H1 (cell line): ENCODE data around the gene RERE. TPM values are rescaled to one million over a fixed set of nuclear protein-coding genes. Genes with fewer than 3 reads are reported as not detected.

Source experiments
- CTCF ChIA-PET: fragments of 300-600 bp; sonication (Branson Sonifier 250); formaldehyde crosslinking; loops from one replicate; lab custom pipeline; 2021; ENCODE audit not compliant: partially characterized antibody; lab: Charles Lee
- POLR2A ChIA-PET: fragments of 300-600 bp; sonication (Branson Sonifier 250); formaldehyde crosslinking; loops from one replicate; lab custom pipeline; 2021; ENCODE audit warnings: inconsistent platforms; ENCODE audit not compliant: partially characterized antibody; lab: Charles Lee
- DNase-seq, 2 experiments: peaks; one replicate each; pipeline versions ENCODE4 v3.0.0 to v3.0.0-alpha.2; 2010 to 2022; ENCODE audit warnings: low spot score in 2 of 2, low read depth in 1 of 2, mixed read lengths in 1 of 2
- FAIRE-seq: peaks from 2 replicates; lab custom pipeline; 2011; peaks lifted over from hg19 to GRCh38; lab: Jason Lieb, UNC
- H2AFZ ChIP-seq: 2 replicates; pipeline ENCODE4 v1.8.1; 2012; ENCODE audit warnings: low read length, inconsistent platforms
- H2AK5ac ChIP-seq: 2 replicates; pipeline ENCODE4 v1.6.1; 2013; ENCODE audit warnings: low read depth, low read length
- H2BK120ac ChIP-seq: replicated peaks from 2 replicates; pipeline ENCODE3; 2013; ENCODE audit warnings: low read depth, low read length, inconsistent platforms
- H2BK12ac ChIP-seq: 2 replicates; pipeline ENCODE4 v1.6.1; 2013; ENCODE audit warnings: low read depth, low read length
- H2BK15ac ChIP-seq: 2 replicates; pipeline ENCODE4 v1.6.1; 2013; ENCODE audit warnings: low read length
- H2BK20ac ChIP-seq: 2 replicates; pipeline ENCODE4 v1.6.1; 2013; ENCODE audit warnings: low read length
- H2BK5ac ChIP-seq: 2 replicates; pipeline ENCODE4 v1.6.1; 2013; ENCODE audit warnings: low read depth, low read length
- H3K14ac ChIP-seq: 2 replicates; pipeline ENCODE4 v1.6.1; 2013; ENCODE audit warnings: inconsistent platforms; ENCODE audit not compliant: insufficient read length
- H3K18ac ChIP-seq: 2 replicates; pipeline ENCODE4 v1.6.1; 2013; ENCODE audit warnings: low read length; ENCODE audit errors: extremely low read depth
- H3K23ac ChIP-seq: 2 replicates; pipeline ENCODE4 v1.6.1; 2013; ENCODE audit warnings: inconsistent platforms; ENCODE audit not compliant: insufficient read length
- H3K23me2 ChIP-seq: 2 replicates; pipeline ENCODE4 v1.6.1; 2013; ENCODE audit warnings: low read depth, low read length
- H3K27ac ChIP-seq: 2 replicates; pipeline ENCODE4 v1.6.1; 2011; ENCODE audit warnings: low read depth, low read length, inconsistent platforms
- H3K27me3 ChIP-seq, 4 experiments: replicated peaks in 1 of 4; 1 replicate in 1 of 4; 2 replicates in 3 of 4; pipeline versions ENCODE4 v1.6.1 to v1.8.1; 2011 to 2013; ENCODE audit warnings: low read length in 3 of 4, mild to moderate bottlenecking in 3 of 4, inconsistent platforms in 2 of 4, mixed read lengths in 2 of 4, moderate library complexity in 1 of 4; ENCODE audit not compliant: control insufficient read depth in 3 of 4, insufficient read depth in 3 of 4; ENCODE audit errors: extremely low read depth in 1 of 4
- H3K36me3 ChIP-seq, 4 experiments: 2 replicates each; pipeline versions ENCODE4 v1.6.1 to v1.8.1; 2011 to 2013; ENCODE audit warnings: mild to moderate bottlenecking in 4 of 4, low read length in 3 of 4, moderate library complexity in 2 of 4, control low read depth in 1 of 4, inconsistent platforms in 1 of 4; ENCODE audit not compliant: insufficient read depth in 4 of 4, control insufficient read depth in 2 of 4
- H3K4ac ChIP-seq: replicated peaks from 2 replicates; pipeline ENCODE3; 2013; ENCODE audit warnings: low read length, low read depth, mixed read lengths, inconsistent platforms; ENCODE audit not compliant: insufficient read length
- H3K4me1 ChIP-seq, 4 experiments: replicated peaks in 1 of 4; 1 replicate in 1 of 4; 2 replicates in 3 of 4; pipeline versions ENCODE4 v1.6.1 to v1.8.1; 2011 to 2013; ENCODE audit warnings: low read length in 3 of 4, inconsistent platforms in 2 of 4, mixed read lengths in 1 of 4; ENCODE audit not compliant: insufficient read depth in 4 of 4, control insufficient read depth in 3 of 4
- H3K4me2 ChIP-seq, 2 experiments: 2 replicates each; pipeline versions ENCODE4 v1.6.1 to v1.8.1; 2011 to 2013; ENCODE audit warnings: low read depth in 2 of 2, low read length in 2 of 2, control low read depth in 1 of 2, inconsistent platforms in 1 of 2, mild to moderate bottlenecking in 1 of 2; ENCODE audit not compliant: insufficient read depth in 1 of 2
- H3K4me3 ChIP-seq, 4 experiments: fragments of 200-600, 300-600 bp in 1 of 4; sonication (generic), shearing (Covaris generic), sonication (Bioruptor Twin) in 1 of 4; 2 replicates each; pipeline versions ENCODE4 v1.5.1 to v1.8.1; 2011 to 2016; ENCODE audit warnings: low read length in 4 of 4, low read depth in 3 of 4, control low read depth in 2 of 4, inconsistent platforms in 2 of 4, mild to moderate bottlenecking in 2 of 4, mixed read lengths in 1 of 4, moderate library complexity in 1 of 4; ENCODE audit not compliant: insufficient read depth in 2 of 4; ENCODE audit errors: extremely low read depth in 1 of 4
- H3K56ac ChIP-seq: replicated peaks from 2 replicates; pipeline ENCODE3; 2013; ENCODE audit warnings: low read depth, mild to moderate bottlenecking, mixed read lengths, low read length, inconsistent platforms; ENCODE audit not compliant: insufficient read length
- H3K79me1 ChIP-seq: 2 replicates; pipeline ENCODE4 v1.6.1; 2013; ENCODE audit warnings: low read depth, low read length, control low read depth
- H3K79me2 ChIP-seq, 2 experiments: 2 replicates each; pipeline versions ENCODE4 v1.6.1 to v1.8.1; 2012 to 2013; ENCODE audit warnings: low read length in 2 of 2, mild to moderate bottlenecking in 2 of 2, inconsistent platforms in 1 of 2; ENCODE audit not compliant: insufficient read depth in 2 of 2, control insufficient read depth in 1 of 2
- H3K9ac ChIP-seq, 4 experiments: replicated peaks in 1 of 4; 1 replicate in 1 of 4; 2 replicates in 3 of 4; pipeline versions ENCODE4 v1.6.1 to v1.8.1; 2011 to 2013; ENCODE audit warnings: low read depth in 3 of 4, low read length in 3 of 4, control low read depth in 2 of 4, mild to moderate bottlenecking in 2 of 4, moderate library complexity in 2 of 4, inconsistent platforms in 1 of 4; ENCODE audit errors: extremely low read depth in 1 of 4
- H3K9me3 ChIP-seq, 2 experiments: 2 replicates each; pipeline versions ENCODE4 v1.6.1 to v1.8.1; 2012 to 2013; ENCODE audit warnings: mild to moderate bottlenecking in 2 of 2, moderate library complexity in 2 of 2, control low read depth in 1 of 2, inconsistent platforms in 1 of 2, low read depth in 1 of 2, low read length in 1 of 2, mixed read lengths in 1 of 2; ENCODE audit not compliant: insufficient read depth in 2 of 2
- H4K20me1 ChIP-seq, 2 experiments: replicated peaks in 1 of 2; 2 replicates each; pipeline versions ENCODE3 to v1.8.1; 2011 to 2013; ENCODE audit warnings: inconsistent platforms in 2 of 2, low read length in 2 of 2, mild to moderate bottlenecking in 1 of 2; ENCODE audit not compliant: insufficient read depth in 2 of 2, control insufficient read depth in 1 of 2
- H4K5ac ChIP-seq: 2 replicates; pipeline ENCODE4 v1.6.1; 2013; ENCODE audit warnings: low read length, low read depth, mixed read lengths, inconsistent platforms; ENCODE audit not compliant: insufficient read length
- H4K8ac ChIP-seq: 2 replicates; pipeline ENCODE4 v1.8.0; 2013; ENCODE audit warnings: mild to moderate bottlenecking, moderate library complexity, low read length, inconsistent platforms; ENCODE audit not compliant: insufficient read depth; ENCODE audit errors: extremely low read depth
- H4K91ac ChIP-seq: replicated peaks from 2 replicates; pipeline ENCODE3; 2013; ENCODE audit warnings: low read length, mixed read lengths, inconsistent platforms; ENCODE audit not compliant: insufficient read length
- CEBPB ChIP-seq: IDR thresholded peaks from 2 replicates; pipeline ENCODE4 v1.6.1; 2012; ENCODE audit warnings: low read depth, low read length
- CTBP2 ChIP-seq: IDR thresholded peaks from 2 replicates; pipeline ENCODE4 v1.7.0; 2011; ENCODE audit warnings: borderline replicate concordance, mild to moderate bottlenecking, moderate library complexity, mixed read lengths, low read length; ENCODE audit not compliant: insufficient read depth, insufficient read length
- FOSL1 ChIP-seq: IDR thresholded peaks from 2 replicates; pipeline ENCODE4 v1.6.1; 2011; ENCODE audit warnings: mild to moderate bottlenecking, low read depth, low read length, moderate library complexity; ENCODE audit not compliant: insufficient read depth
- GABPA ChIP-seq: IDR thresholded peaks from 2 replicates; pipeline ENCODE4 v1.6.1; 2011; ENCODE audit warnings: mild to moderate bottlenecking, low read length, moderate library complexity, borderline replicate concordance; ENCODE audit not compliant: insufficient read depth
- JUN ChIP-seq: IDR thresholded peaks from 2 replicates; pipeline ENCODE4 v1.6.1; 2011; ENCODE audit warnings: low read depth, mild to moderate bottlenecking, improper control_type of control experiment, low read length
- KDM1A ChIP-seq: fragments of 200-600, 300-600 bp; sonication (generic); IDR thresholded peaks from 2 replicates; pipeline ENCODE4 v1.7.1; 2016; ENCODE audit warnings: mild to moderate bottlenecking, low read length, borderline replicate concordance
- POU5F1 ChIP-seq: IDR thresholded peaks from 2 replicates; pipeline ENCODE4 v1.6.1; 2011; ENCODE audit warnings: low read depth, mild to moderate bottlenecking, low read length, moderate library complexity
- RXRA ChIP-seq: IDR thresholded peaks from 2 replicates; pipeline ENCODE4 v1.6.1; 2011; ENCODE audit warnings: low read depth, mild to moderate bottlenecking, low read length, moderate library complexity; ENCODE audit not compliant: insufficient read depth
- SP1 ChIP-seq: IDR thresholded peaks from 2 replicates; pipeline ENCODE4 v1.6.1; 2011; ENCODE audit warnings: low read depth, low read length
- WGBS, 2 experiments: shearing (Covaris generic) in 1 of 2; methylation state at CpG; one replicate each; pipeline versions ENCODE4 v1.1.6 to v1.1.7; 2013 to 2015; ENCODE audit warnings: low lambda C conversion rate in 2 of 2, mixed read lengths in 2 of 2, inconsistent platforms in 1 of 2, low coverage in 1 of 2, missing lambda C conversion rate in 1 of 2; ENCODE audit not compliant: insufficient replicate concordance in 2 of 2, insufficient coverage in 1 of 2, insufficient read length in 1 of 2; ENCODE audit errors: extremely low coverage in 1 of 2, missing lambda C conversion rate in 1 of 2; 5-methylcytosine and 5-hydroxymethylcytosine counted together
- polyA plus RNA-seq, 7 experiments: library from polyadenylated mRNA; depleted of rRNA in 3 of 7; stranded (reverse) in 5 of 7; unstranded in 2 of 7; fragments of >200 nt in 5 of 7; fragments of 200-250 nt in 2 of 7; gene quantifications; 1 replicate in 5 of 7; 2 replicates in 1 of 7; 4 replicates in 1 of 7; pipeline versions ENCODE4 v1.2.1 to v1.2.3, GENCODE V29; 2011 to 2013; ENCODE audit warnings: missing spikeins in 2 of 7, mixed read lengths in 2 of 7
- total RNA-seq: library from RNA; stranded (reverse); fragmentation: NEBNext Ultra II Directional; extraction: Animal tissue kit (Norgen Biotek cat#: 25700); gene quantifications from 2 replicates; pipeline ENCODE4 v1.2.1, GENCODE V29; 2021

Gene RERE
- total and polyA plus RNA-seq, 2 of the 8 experiments (the other 6 are each of a cell fraction or from before 2014, with no cell fraction given) = 15.3 to 142 TPM

DNA sequence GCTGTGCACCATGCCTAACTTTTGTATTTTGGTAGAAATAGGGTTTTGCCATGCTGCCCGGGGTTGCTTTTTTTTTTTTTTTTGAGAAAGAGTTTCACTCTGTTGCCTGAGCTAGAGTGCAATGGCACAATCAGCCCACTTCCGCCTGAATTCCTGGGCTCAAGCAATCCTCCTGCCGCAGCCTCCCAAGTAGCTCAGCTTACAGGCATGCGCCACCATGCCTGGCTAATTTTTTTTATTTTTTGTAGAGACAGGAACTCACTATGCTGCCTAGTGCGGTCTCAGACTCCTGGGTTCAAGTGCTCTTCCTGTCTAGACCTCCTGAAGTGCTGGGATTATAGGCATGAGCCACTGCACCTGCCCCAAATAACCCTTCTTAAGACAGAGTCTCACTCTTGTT is 346.0 kb downstream of the RERE start:
- H3K4ac ChIP-seq = no peak overlapping the region
- H2BK5ac ChIP-seq = no peak overlapping the region; the same call in 1 of the 2 replicates
- 96% methylated on average over 5 of the region's 5 CpGs; no CpG with 5 or more reads in 1 of the 2 experiments for WGBS, 2 experiments
- H2AFZ ChIP-seq = no peak overlapping the region
- H3K27ac ChIP-seq = no peak overlapping the region
- no peak overlapping the region for H3K14ac ChIP-seq
- H3K4me1 ChIP-seq = peaks cover 0 to 8% (median 7%) of the 10 kb centered on the region in 4 experiments; a peak in 4 of 7 replicates
- no peak overlapping the region for H3K56ac ChIP-seq
- H3K23me2 ChIP-seq = no peaks in the 10 kb centered on the region
- H2BK20ac ChIP-seq = no peak overlapping the region
- DNase-seq = no peak
- CTCF ChIA-PET = interaction anchor here (0.7 to 1.3 kb wide), 2 partner anchors 10 to 378 kb away, joined by 3 to 4 read pairs; no protein-coding TSS in a partner anchor
- no peaks in the 10 kb centered on the region for H3K79me1 ChIP-seq
- H3K23ac ChIP-seq = no peak overlapping the region
- H2BK12ac ChIP-seq = no peak overlapping the region
- no peak overlapping the region for H3K9ac ChIP-seq
- POLR2A ChIA-PET = interaction anchor here (1.6 kb wide), 1 partner anchor 8 kb away, joined by 3 read pairs; no protein-coding TSS in a partner anchor
- H4K91ac ChIP-seq = no peak overlapping the region
- H2BK120ac ChIP-seq = no peak overlapping the region
- no peak overlapping the region for H3K4me2 ChIP-seq
- no peaks in the 10 kb centered on the region for H3K9me3 ChIP-seq
- peaks cover 0 to 32% of the 10 kb centered on the region in 2 experiments; a peak in 2 of 4 replicates for H3K79me2 ChIP-seq
- peaks cover 3 to 5% of the 10 kb centered on the region in 2 experiments for H4K20me1 ChIP-seq
- H3K18ac ChIP-seq = no peak overlapping the region
- no peak overlapping the region for H4K8ac ChIP-seq
- no peaks in the 10 kb centered on the region for H3K36me3 ChIP-seq
- no peaks in the 10 kb centered on the region for H3K27me3 ChIP-seq
- no peak overlapping the region for H3K4me3 ChIP-seq
- no peak overlapping the region for H2AK5ac ChIP-seq
- no peak overlapping the region for H2BK15ac ChIP-seq
- H4K5ac ChIP-seq = no peak overlapping the region
- no peak for FAIRE-seq
- TF ChIP-seq POU5F1 (no peak), JUN (no peak), GABPA (no peak), CTBP2 (no peak), CEBPB (no peak), KDM1A (no peak), SP1 (no peak), RXRA (no peak), FOSL1 (no peak)
